GM18517 (cell line): Measurements from ENCODE around the gene ARL8B.
"Not testable (repeated sequence)": the region's sequence is repeated elsewhere in the genome, so short reads cannot be mapped to it uniquely, and the experiment has no call there.

ENCODE experiments used
- ATAC-seq: cut with Tn5 transposase; IDR thresholded peaks from one replicate; pipeline ENCODE4 v1.9.1; 2021; ENCODE audit warnings: mild to moderate bottlenecking, moderate library complexity; ENCODE audit not compliant: unreplicated experiment

ARL8B gene

DNA sequence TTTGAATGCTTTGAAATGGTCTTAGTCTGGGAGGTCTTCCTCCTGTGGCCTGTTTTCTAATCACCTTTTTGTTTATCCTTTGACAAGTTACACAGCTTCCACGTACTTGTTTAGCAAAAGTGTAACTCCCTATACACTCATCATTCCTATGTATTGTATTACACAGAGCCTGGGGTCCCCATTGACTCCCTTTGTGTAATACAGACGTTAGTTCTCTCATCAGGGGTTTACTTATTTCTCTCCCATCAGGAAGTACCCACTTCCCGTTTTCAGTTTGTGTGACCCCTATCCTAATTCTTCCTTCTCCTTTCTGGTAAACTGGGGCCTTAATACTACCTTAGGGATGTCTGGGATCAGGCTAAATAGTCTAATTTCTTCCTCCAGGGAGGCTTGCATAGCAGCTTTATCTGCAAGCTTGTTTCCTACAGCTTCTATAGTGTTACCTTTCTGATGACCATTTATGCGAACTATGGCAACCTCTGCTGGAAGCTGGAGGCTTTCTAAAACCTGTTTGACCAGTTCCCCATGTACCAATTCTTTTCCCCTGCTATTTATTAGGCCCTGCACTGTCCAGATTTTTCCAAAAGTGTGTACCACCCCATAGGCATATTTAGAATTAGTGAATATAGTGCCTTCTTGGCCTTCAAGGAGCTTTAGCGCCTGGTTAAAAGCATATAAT is 22.4 kb downstream of the ARL8B start:
- no peak for ATAC-seq

DNA sequence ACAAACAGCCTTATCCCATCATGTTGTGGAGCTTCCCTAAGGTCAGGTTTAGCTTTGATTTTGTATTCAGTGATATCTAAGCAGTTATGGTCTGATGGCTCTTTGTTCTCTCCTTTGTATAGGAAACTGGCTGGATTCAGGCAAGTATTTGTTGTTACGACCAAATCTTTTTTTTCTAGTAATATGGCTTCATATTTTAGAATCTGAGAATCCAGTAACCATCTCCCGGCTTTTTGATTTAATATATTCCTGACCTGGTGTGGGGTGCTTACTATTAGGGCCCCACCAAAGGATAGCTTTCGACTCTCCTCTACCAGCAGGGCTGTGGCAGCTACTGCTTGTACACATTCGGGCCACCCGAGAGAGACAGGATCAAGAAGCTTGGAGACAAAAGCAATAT is 23.0 kb downstream of the ARL8B start:
- ATAC-seq: no peak

DNA sequence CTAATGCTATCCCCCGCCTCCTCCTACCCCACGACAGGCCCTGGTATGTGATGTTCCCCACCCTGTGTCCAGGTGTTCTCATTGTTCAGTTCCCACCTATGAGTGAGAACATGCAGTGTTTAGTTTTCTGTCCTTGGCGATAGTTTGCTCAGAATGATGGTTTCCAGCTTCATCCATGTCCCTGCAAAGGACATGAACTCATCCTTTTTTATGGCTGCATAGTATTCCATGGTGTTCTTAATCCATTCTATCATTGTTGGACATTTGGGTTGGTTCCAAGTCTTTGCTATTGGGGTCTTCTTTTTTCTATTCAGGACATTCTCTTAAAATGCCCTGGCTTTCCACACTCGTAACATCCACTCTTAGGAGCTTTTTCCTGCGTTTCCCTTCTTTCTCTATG is 25.1 kb downstream of the ARL8B start:
- not testable (repeated sequence) for ATAC-seq

DNA sequence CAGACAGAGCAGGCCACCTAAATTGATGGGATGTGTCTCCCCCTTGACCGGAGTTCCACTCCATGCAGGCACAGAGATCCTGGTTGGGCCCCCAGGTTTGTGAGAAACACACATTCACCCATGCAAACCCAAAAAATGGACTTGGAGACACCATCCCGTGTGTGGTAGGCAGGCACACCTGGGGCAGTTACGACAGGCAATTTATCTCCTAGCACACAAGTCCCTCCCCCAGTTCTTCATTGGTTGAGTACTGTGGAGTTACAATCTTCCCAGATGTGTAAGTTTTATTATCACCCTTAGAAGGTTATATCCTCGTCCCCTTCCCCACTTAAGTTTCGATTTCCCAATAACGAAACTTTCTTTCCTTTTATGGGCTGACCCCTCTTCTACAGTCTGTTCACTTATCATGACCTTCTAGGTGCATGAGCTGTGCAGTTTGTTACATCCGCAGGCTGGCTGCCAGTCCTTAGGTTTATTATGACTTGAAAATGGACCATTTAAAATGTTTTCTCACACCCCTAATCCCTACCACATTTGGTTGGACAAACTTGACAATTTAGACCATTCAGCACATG is 27.3 kb downstream of the ARL8B start:
- no peak for ATAC-seq

DNA sequence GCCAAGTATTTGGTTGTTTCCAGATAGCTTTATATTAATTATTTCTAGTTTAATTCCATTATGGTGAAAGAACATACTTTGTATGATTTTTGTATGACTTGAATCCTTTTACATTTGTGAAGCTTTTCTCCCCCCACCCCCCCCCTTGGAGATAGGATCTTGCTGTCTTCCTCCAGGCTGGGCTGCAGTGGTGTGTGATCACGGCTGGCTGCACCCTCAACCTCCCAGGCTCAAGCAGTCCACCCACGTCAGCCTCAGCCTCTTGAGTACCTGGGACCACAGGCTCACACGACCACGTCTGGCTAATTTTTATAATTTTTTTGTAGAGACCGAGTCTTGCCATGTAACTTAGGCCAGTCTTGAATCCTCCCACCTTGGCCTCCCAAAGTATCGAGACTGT is 29.5 kb downstream of the ARL8B start:
- no peak for ATAC-seq

DNA sequence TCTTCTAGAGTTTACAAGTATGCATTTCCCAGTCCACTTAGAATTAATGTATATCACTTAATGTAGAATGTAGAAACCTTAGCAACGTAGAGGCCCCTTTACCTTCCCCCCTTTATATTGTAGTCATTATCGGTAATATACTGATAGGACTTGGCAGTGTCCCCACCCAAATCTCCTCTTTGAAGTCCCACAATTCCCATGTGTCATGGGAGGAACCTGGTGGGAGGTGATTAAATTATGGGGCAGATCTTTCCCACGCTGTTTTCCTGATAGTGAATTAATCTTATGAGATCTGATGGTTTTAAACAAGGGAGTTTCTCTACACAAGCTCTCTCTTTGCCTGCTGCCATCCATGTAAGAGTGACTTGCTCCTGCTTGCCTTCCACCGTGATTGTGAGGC is 31.0 kb downstream of the ARL8B start:
- no peak for ATAC-seq

DNA sequence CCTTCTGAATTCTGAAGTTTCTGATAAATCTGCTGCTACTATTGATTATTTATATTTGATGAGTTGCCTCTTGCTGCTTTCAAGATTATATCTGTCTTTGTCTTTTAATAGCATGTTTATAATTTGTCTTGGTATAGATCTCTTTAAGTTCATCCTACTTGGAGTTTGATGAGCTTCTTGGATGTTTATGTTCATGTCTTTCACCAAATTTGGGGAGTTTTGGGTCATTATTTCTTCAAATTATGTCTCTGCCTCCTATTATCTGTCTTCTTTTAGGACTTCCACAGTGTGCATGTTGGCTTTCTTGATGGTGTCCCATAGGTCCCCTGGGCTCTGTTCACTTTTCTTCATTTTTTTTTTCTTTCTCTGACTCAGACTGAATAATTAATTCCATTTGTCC is 33.1 kb downstream of the ARL8B start:
- ATAC-seq: no peak

DNA sequence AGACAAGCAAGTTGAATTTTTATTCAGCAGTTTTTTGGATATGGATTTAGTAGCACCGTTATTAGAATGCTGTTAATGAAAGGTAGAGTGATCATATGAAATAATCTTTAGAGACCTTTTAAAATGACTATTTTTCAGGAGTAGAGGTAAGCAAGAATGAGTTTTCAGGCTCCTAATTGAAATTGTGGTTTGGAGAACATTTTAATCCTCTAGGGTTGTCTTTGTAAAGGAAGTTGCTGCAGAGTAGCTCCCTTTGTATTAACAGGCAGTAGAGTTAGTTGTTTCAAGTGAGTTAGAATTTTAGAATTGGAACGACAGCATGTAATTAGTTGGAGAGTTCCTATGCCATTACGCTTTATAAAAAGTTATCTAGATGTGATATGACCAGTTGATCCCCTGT is 38.2 kb downstream of the ARL8B start:
- ATAC-seq: no peak

DNA sequence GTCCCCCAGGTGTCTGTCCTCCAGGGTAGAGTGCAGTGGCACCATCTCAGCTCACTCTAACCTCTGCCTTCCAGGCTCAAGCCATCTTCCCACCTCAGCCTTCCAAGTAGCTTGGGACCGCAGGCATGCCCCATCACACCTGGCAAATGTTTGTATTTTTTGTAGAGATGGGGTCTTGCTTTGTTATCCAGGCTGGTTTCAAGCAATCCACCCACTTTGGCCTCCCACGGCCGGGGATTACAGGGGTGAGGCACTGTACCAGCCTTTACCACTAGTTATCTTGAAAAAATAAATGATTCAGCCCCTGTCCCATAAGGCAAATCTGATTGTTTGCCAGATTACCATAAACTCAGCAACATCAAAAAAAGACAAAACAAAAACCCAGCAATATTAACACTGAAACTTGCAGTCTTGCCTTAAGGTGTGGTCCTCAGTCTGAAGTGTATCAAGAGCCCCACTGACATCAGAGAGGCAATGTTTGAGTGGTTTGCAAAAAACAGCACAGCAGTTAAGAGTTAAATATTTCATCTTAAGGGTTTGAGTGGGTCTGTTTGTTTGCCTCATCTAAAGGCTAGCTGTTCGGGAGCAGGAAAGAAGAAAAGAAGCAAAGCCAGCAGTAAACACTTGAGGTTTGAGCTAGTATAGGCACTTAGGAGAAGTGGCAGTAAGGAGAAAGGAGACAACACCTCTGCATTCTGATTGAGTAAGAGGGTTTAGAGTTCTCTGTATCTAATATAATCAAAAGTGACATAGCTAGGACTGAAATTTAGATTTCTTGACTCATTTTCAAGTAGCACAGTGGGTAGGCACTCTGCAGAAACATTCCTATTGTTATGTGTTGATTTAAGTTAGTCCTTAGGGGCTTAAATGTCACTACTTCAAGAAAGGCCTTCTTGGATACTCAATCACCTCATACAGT is 39.1 kb downstream of the ARL8B start:
- ATAC-seq: no peak

DNA sequence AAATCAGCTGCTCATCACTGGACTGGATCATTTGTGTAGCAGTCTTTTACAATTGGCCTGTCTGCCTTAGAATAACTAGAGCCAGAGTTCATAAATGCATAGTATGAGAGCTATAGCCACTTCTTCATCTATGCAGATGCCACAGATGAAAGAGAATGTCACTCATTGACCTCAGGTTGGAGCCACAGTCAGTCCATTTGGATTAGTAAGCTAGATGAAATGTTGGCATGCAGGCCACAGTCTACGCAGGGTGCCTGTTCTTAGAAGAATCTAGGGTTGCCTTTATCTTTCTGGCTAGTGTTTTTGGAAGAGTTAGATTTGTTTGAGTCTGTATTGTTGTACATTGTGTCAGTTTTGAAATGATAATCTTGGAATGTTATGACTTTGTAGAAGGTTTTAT is 40.0 kb downstream of the ARL8B start:
- ATAC-seq: no peak

DNA sequence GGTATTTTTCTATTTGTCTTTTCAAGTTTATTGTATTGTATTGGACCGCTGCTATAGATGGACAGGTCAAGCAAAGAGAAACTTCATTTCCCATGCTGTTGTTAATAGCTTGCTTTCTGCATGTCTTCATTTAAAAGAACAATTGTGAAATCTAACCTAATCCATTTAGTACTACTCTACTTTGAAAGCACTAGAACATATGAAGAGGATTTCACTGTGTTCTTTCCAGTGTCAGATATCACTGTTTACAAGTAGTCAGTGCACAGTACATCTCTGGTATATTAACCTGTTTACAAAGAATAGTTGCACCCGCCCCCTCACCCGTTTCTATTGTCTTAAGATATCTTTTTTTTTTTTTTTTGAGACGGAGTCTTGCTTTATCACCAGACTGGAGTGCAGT is 43.6 kb downstream of the ARL8B start:
- ATAC-seq: no peak

DNA sequence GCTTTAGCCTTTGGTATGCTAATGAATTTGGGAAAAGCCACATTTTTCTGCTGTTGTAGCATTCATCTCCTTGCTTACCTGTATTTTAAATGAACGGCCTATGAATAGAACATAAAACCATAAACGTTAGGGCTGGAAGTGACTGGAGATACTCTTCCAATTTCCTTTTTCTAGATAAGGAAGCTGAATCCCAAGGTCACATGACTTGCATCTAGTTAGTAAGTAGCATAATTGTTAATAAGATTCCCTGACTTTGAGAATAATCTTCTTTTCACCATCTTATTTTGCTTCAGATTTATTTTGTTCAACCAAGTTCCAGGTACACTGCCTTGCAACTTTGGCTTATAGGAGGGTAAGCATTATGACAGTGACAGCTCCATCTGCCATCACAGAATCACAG is 44.8 kb downstream of the ARL8B start:
- no peak for ATAC-seq

DNA sequence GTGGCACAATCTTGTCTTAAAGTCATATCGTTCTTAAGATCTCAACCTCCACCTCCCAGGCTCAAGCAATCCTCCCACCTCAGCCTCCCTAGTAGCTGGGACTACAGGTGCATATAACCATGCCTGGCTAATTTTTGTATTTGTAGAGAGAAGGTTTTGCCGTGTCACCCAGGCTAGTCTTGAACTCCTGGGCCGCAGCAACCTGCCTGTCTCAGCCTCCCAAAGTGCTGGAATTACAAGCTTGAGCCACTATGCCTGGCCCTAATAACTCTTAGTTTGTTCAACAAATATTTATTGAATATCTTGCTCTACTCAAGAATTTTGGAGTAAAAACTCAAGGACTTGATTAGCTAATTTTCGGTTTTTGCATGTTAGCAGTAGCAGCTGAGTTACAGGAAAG is 46.0 kb downstream of the ARL8B start:
- no peak for ATAC-seq

DNA sequence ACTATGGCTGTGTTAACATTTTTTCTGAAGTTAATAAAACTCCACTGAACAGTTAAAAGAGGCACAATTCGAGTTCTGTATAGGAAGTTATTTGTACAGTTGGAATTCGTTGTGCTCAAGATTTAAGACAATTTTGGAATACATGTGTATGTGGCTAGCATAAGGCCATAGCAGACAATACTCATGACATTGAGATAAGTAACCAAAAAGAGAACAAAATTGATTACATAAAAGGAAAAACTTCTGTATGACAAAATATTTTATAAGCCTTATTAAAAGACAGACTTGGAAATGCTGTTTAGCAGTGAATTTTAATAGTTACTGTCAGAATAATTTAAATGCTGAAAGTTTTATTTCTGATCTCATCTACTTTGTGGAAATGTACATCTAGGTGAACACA is 47.7 kb downstream of the ARL8B start:
- no peak for ATAC-seq

DNA sequence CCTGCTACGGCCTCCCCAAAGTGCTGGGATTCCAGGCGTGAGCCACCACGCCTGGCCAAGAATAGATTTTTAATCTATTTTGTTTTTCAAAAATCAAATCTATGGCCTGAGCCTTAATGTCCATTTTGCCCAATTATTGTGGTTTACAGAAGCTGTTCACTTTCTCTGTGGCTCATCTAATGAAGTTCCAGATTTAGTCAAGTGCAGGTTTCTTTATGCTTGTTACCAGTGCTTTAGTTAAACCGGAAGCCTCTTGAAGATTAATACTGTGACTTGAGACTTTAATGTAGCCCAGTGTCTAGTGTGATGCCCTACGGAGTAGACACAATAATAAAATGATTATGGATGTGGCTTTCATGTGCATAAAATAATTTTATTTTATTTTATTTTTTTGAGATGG is 48.9 kb downstream of the ARL8B start:
- ATAC-seq: no peak

DNA sequence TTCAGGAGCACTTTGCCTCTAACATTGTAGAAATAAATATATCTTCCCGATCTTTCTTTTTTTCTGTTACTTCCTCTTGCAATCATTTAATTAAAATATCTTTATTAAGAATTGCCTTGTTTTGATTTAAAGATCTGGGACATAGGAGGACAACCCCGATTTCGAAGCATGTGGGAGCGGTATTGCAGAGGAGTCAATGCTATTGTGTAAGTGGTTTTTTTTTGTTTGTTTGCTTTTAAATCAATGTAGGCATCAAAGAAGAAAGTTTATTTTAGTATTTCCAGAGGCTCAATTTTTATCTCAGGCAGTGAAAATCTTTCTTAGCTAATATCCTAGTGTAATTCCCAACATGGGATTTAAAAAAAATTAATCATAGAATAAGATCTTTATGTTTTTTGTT is 49.9 kb downstream of the ARL8B start:
- ATAC-seq: no peak

DNA sequence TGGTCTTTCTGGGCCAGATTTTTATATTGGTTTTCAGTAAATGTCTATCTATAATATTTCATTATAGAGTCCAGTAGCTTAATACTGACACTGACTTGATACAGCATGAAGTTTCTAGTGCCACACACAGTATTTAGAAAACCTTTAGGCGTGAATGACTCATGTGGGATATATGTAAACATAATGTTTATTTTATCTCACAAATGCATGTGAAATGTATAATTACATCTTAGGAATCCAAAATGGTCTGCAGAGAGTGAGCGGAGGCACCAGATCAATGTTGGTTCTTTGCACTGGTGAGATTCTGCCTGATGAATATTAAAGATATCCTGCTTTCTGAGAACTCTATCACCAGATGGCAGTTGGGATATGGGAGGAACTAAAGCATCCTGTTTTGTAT is 56.9 kb downstream of the ARL8B start:
- not testable (repeated sequence) for ATAC-seq

DNA sequence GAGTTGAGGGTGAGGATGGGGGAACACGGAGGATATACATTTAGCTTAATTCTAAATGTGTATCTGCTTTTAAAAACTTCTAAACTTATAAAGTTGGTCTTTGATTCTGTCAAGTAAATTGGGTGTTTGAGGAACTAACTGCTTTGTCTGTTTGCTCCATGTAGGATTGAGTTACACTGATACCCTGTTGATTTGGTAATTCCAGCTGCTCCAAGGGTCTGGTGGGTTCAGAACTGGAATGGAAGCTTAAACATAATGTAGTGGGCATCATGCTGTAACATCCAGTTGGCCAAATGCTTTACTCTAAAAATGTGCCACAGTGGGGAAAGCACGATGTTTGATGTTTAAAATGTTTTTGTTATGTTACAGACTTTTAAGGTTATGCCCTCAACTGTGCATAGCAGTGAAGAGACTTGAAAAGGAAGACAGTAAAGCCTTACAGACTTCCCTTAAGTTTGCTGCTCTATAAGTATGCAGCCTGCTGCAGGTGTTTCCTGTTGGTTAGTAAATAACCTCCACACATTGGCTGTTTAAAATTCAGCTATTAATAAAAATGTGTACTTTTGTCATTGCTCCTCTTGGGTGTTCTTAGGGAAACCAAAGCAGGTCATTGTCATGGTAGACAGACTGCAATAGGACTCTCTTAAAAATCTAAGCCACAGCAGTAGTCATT is 59.5 kb downstream of the ARL8B start:
- peak; percentile 70 for ATAC-seq

DNA sequence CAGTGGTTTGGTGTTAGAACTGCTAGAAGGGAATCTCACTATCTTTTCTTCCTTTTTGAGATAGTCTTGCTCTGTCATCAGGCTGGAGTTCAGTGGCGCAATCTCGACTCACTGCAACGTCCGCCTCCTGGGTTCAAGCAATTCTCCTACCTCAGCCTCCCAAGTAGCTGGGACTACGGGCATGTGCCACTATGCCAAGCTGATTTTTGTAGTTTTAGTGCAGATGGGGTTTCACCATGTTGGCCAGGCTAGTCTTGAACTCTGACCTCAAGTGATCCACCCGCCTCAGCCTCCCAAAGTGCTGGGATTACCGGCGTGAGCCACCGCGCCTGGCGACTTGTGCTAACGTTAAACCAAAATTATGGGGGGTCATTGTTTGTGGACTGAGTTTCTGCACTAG is 61.6 kb downstream of the ARL8B start:
- ATAC-seq: not testable (repeated sequence)

DNA sequence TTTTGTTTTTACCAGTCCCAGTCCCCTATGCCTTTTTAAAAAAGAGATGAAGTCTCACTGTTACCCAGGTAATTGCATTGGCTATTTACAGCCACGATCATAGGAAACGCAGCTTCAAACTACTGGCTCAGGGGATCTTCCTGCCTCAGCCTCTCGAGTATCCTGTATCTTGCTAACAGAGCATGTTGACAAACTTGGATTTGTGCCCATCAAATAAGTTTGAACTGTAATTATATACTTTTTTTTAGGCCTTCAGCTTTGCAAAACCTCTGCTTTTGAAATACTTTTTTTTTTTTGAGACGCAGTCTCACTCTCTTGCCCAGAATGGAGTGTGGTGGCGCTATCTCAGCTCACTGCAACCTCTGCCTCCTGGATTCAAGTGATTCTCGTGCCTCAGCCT is 62.4 kb downstream of the ARL8B start:
- ATAC-seq: no peak

DNA sequence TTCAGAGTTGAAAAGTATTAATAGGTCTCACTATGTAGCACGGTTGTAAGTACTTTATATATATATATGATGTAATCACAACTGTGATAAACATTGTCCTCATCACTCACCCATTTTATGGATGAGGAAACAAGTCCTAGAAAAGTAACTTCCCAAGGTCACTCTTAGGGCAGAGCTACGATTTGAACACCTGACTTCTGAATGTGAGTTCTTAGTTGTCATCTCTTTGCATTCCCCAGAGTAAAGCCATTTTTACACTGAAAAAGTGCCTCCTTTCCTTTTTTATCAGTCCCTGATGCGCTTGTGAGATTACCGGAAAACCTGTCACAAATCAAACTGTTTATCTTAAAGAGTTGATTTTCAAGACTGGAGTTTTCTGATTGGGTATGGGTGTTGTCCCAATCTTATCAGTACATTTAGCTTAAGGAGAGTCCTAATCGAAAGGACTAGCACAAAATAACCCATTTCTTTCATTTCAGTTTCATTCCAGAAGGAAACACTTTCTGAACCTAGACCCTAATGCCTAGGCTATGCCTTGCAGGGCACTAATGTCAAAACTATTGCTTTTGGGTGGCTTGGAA is 63.1 kb downstream of the ARL8B start:
- no peak for ATAC-seq
